HepG2 (cell line): ENCODE data around the gene PDSS2. TPM values are rescaled to one million over a fixed set of nuclear protein-coding genes. Genes with fewer than 3 reads are reported as not detected.

ENCODE experiments used
- ARID5B ChIP-seq: IDR thresholded peaks from 2 replicates; pipeline ENCODE4 v1.4.0; 2020; ENCODE audit warnings: mild to moderate bottlenecking, missing genetic modification reagents
- CTCF ChIP-seq: sonication (generic); formaldehyde crosslinking; IDR thresholded peaks from 2 replicates; pipeline ENCODE4 v1.5.0; 2020; ENCODE audit warnings: mild to moderate bottlenecking, missing genetic modification reagents, moderate library complexity
- MAZ ChIP-seq, 2 experiments: sonication (generic) in 1 of 2; formaldehyde crosslinking in 1 of 2; IDR thresholded peaks; 2 replicates each; pipeline versions ENCODE4 v1.5.0 to v1.6.1; 2012 to 2020; ENCODE audit warnings: low read depth in 2 of 2, mild to moderate bottlenecking in 2 of 2, borderline replicate concordance in 1 of 2, improper control_type of control experiment in 1 of 2, low read length in 1 of 2, missing genetic modification reagents in 1 of 2, moderate library complexity in 1 of 2
- PAXIP1 ChIP-seq: sonication (generic); formaldehyde crosslinking; conservative IDR thresholded peaks from 2 replicates; pipeline ENCODE4 v1.4.0; 2020; ENCODE audit warnings: mild to moderate bottlenecking, missing genetic modification reagents, moderate library complexity
- PITX1 ChIP-seq: sonication (generic); formaldehyde crosslinking; IDR thresholded peaks from 2 replicates; pipeline ENCODE4 v1.5.1; 2020; ENCODE audit warnings: mild to moderate bottlenecking, missing genetic modification reagents
- SALL1 ChIP-seq: sonication (generic); formaldehyde crosslinking; IDR thresholded peaks from 2 replicates; pipeline ENCODE4 v1.8.0; 2022; ENCODE audit warnings: mild to moderate bottlenecking, missing genetic modification reagents
- SP5 ChIP-seq: IDR thresholded peaks from 2 replicates; pipeline ENCODE4 v1.6.1; 2016; ENCODE audit warnings: low read depth, borderline replicate concordance
- TFE3 ChIP-seq: IDR thresholded peaks from 2 replicates; pipeline ENCODE4 v1.6.1; 2016
- TGIF2 ChIP-seq: IDR thresholded peaks from 2 replicates; pipeline ENCODE4 v1.6.1; 2016; ENCODE audit warnings: control low read depth, missing compliant biosample characterization
- ZFP36L1 ChIP-seq: sonication (generic); formaldehyde crosslinking; IDR thresholded peaks from 2 replicates; pipeline ENCODE4 v1.8.0; 2022; ENCODE audit warnings: mild to moderate bottlenecking, missing genetic modification reagents, moderate library complexity
- ZNF205 ChIP-seq: IDR thresholded peaks from 2 replicates; pipeline ENCODE4 v1.6.1; 2018; ENCODE audit warnings: missing biosample characterization, missing genetic modification reagents
- ZNF317 ChIP-seq: sonication (generic); formaldehyde crosslinking; IDR thresholded peaks from 2 replicates; pipeline ENCODE4 v1.5.0; 2020; ENCODE audit warnings: mild to moderate bottlenecking, missing genetic modification reagents
- ZNF414 ChIP-seq: sonication (generic); formaldehyde crosslinking; IDR thresholded peaks from 2 replicates; pipeline ENCODE4 v1.5.0; 2020; ENCODE audit warnings: missing genetic modification reagents
- ZNF605 ChIP-seq: sonication (generic); formaldehyde crosslinking; IDR thresholded peaks from 2 replicates; pipeline ENCODE4 v1.8.0; 2022; ENCODE audit warnings: mild to moderate bottlenecking, missing genetic modification reagents
- ZNF672 ChIP-seq: sonication (generic); formaldehyde crosslinking; IDR thresholded peaks from 2 replicates; pipeline ENCODE4 v1.8.1; 2022; ENCODE audit warnings: missing genetic modification reagents
- ZNF788 ChIP-seq: sonication (generic); formaldehyde crosslinking; IDR thresholded peaks from 2 replicates; pipeline ENCODE4 v1.5.0; 2020; ENCODE audit warnings: mild to moderate bottlenecking, missing genetic modification reagents, borderline replicate concordance
- polyA plus RNA-seq, 8 experiments: library from polyadenylated mRNA; depleted of rRNA in 3 of 8; stranded (reverse) in 7 of 8; unstranded in 1 of 8; fragments of >200 nt; fragmentation: Illumina TruSeq in 4 of 8; extraction: Trizol in 4 of 8; gene quantifications; 2 replicates each; pipeline versions ENCODE4 v1.2.1 to v1.2.3, GENCODE V29; 2011 to 2016; ENCODE audit warnings: low read depth in 4 of 8, missing spikeins in 1 of 8, mixed read lengths in 1 of 8; ENCODE audit not compliant: insufficient read depth in 1 of 8
- total RNA-seq, 5 experiments: library from RNA; depleted of rRNA; stranded (reverse); fragments of >200 nt; fragmentation: Illumina TruSeq; extraction: Trizol; gene quantifications; 2 replicates each; pipeline ENCODE4 v1.2.3, GENCODE V29; 2016; ENCODE audit warnings: low read depth in 1 of 5

The PDSS2 gene
- total and polyA plus RNA-seq, 2 of the 13 experiments (the other 11 are each of a cell fraction or from before 2014, with no cell fraction given), result 16.2 to 17.0 TPM

GRCh38 chr6:107361753-107362604 lies 97.4 kb downstream of the PDSS2 start (continued):
- TF ChIP-seq MAZ (IDR thresholded peaks at IDR 0.05; ENCODE audit: borderline replicate concordance, low read depth, low read length) (no peak), MAZ (CRISPR knock-in tag; IDR thresholded peaks at IDR 0.05; ENCODE audit: low read depth) (no peak), PAXIP1 (0 out of 2 replicates have a peak, but pooled peaks have one; percentile 20), SALL1 (CRISPR knock-in tag) (peak; percentile 55), ARID5B (CRISPR knock-in tag) (peak; percentile 65), SP5 (CRISPR knock-in tag) (no peak), TFE3 (0 out of 2 replicates have a peak, but pooled peaks have one; percentile 6), ZFP36L1 (CRISPR knock-in tag) (no peak), ZNF414 (no peak), ZNF205 (no peak), PITX1 (CRISPR knock-in tag) (peak; percentile 54; the same call in 1 of the 2 replicates), TGIF2 (CRISPR knock-in tag) (no peak), ZNF672 (CRISPR knock-in tag) (no peak), ZNF317 (CRISPR knock-in tag) (no peak), ZNF788 (CRISPR knock-in tag) (peak; percentile 31; the same call in 1 of the 2 replicates), CTCF (CRISPR knock-in tag) (peak; percentile 19; the same call in 1 of the 2 replicates), ZNF605 (CRISPR knock-in tag) (peak; percentile 62; the same call in 1 of the 2 replicates)
